Kidney (tissue), 14 donors: ENCODE measurements around the gene TMEM200B. TPM values are rescaled to one million over a fixed set of nuclear protein-coding genes. Genes with fewer than 3 reads are reported as not detected.

Experiments used
- DNase-seq, 5 donors: peaks; one replicate each; pipeline ENCODE4 v3.0.0-alpha.2; 2013 to 2020
- FAIRE-seq: peaks from 2 replicates; lab custom pipeline; 2012; peaks lifted over from hg19 to GRCh38; lab: Jason Lieb, UNC
- H3K27ac ChIP-seq, 2 donors: one replicate each; pipeline ENCODE4 v1.7.0; 2013; ENCODE audit warnings: low read depth in 2 of 2, low read length in 2 of 2, inconsistent platforms in 1 of 2
- H3K27me3 ChIP-seq: one replicate; pipeline ENCODE4 v1.7.1; 2013; ENCODE audit warnings: low read length, inconsistent platforms; ENCODE audit not compliant: control insufficient read depth, insufficient read depth
- H3K36me3 ChIP-seq, 3 donors: one replicate each; pipeline versions ENCODE4 v1.7.0 to v1.7.1; 2013; ENCODE audit warnings: low read length in 3 of 3, control low read depth in 1 of 3, inconsistent platforms in 1 of 3; ENCODE audit not compliant: insufficient read depth in 3 of 3, control insufficient read depth in 2 of 3
- H3K4me1 ChIP-seq, 3 donors: one replicate each; pipeline versions ENCODE4 v1.7.0 to v1.7.1; 2013; ENCODE audit warnings: low read length in 3 of 3, inconsistent platforms in 1 of 3, low read depth in 1 of 3; ENCODE audit not compliant: control insufficient read depth in 2 of 3, insufficient read depth in 2 of 3
- H3K4me3 ChIP-seq, 3 donors: one replicate each; pipeline versions ENCODE4 v1.7.0 to v1.8.1; 2013; ENCODE audit warnings: low read length in 3 of 3, control low read depth in 1 of 3, inconsistent platforms in 1 of 3
- H3K9ac ChIP-seq, 3 donors: one replicate each; pipeline versions ENCODE4 v1.7.0 to v1.7.1; 2013; ENCODE audit warnings: low read length in 3 of 3, control low read depth in 1 of 3, inconsistent platforms in 1 of 3
- H3K9me3 ChIP-seq, 3 donors: one replicate each; pipeline versions ENCODE4 v1.7.0 to v1.7.1; 2013; ENCODE audit warnings: low read length in 3 of 3, control low read depth in 1 of 3, inconsistent platforms in 1 of 3; ENCODE audit not compliant: control insufficient read depth in 2 of 3, insufficient read depth in 1 of 3
- CTCF ChIP-seq: IDR thresholded peaks from 3 replicates; pipeline ENCODE4 v1.5.1; 2012; ENCODE audit warnings: mild to moderate bottlenecking, moderate library complexity, borderline replicate concordance; ENCODE audit not compliant: insufficient read depth; ENCODE audit errors: extremely low read depth
- intact Hi-C: fragments of 100-400 bp; cut with DNase I; formaldehyde crosslinking; loops from one replicate; pipeline ENCODE4 v1.11.1; 2022
- polyA plus RNA-seq: library from polyadenylated mRNA; stranded (reverse); fragments of 350-450 nt; fragmentation: Illumina TruSeq; extraction: RNeasy Lipid Tissue Mini Kit (QIAGEN cat#74804); gene quantifications from one replicate; pipeline ENCODE4 v1.2.3, GENCODE V29; 2014; ENCODE audit warnings: low read depth, low replicate concordance; ENCODE audit not compliant: insufficient read depth
- total RNA-seq: library from RNA; stranded (reverse); fragmentation: NEBNext Ultra II Directional; extraction: Animal tissue kit (Norgen Biotek cat#: 25700); gene quantifications from one replicate; pipeline ENCODE4 v1.2.1, GENCODE V29; 2021
- donor health status: control.
- donor health status: control.
- donor health status: control.
- donor health status: control.
- donor health status: control.
- donor health status: DM: yes; HTN: yes; CAD: no.
- donor health status: Normal renal cell carcinoma (clear cell type).

The TMEM200B gene
- total and polyA plus RNA-seq, 2 donors from 2014 or later, result 7.6 to 8.6 TPM

- Histone ChIP-seq H3K27ac (no peak overlapping the region), H3K9ac (no peak overlapping the region), H3K27me3 (no peaks in the 10 kb centered on the region), H3K36me3 (peaks cover 11 to 25% (median 16%) of the 10 kb centered on the region in 3 donors), H3K4me1 (peaks cover 0 to 48% (median 20%) of the 10 kb centered on the region in 3 donors), H3K9me3 (no peaks in the 10 kb centered on the region), H3K4me3 (no peak overlapping the region)
- intact Hi-C loops, result no loop called here
- TF ChIP-seq CTCF, result no peak
- peak; percentile 57 for FAIRE-seq
- no peak for DNase-seq
Observed at GRCh38 chr1:29159773-29160172, 36.1 kb upstream of the TMEM200B start.

GRCh38 chr1:29157269-29157601, 33.5 kb upstream of the TMEM200B start:
- no peak overlapping the region for H3K27ac ChIP-seq
- no peak for DNase-seq
- intact Hi-C loops, result no loop called here
- H3K4me1 ChIP-seq, result peaks cover 0 to 25% (median 15%) of the 10 kb centered on the region in 3 donors
- no peak overlapping the region for H3K9ac ChIP-seq
- no peak for FAIRE-seq
- TF ChIP-seq CTCF, result no peak
- no peaks in the 10 kb centered on the region for H3K27me3 ChIP-seq
- peaks cover 17 to 38% (median 25%) of the 10 kb centered on the region in 3 donors for H3K36me3 ChIP-seq
- no peak overlapping the region for H3K4me3 ChIP-seq
- H3K9me3 ChIP-seq, result no peaks in the 10 kb centered on the region

- Histone ChIP-seq H3K27me3 (no peaks in the 10 kb centered on the region), H3K27ac (peak overlapping the region; percentile 67 to 70), H3K36me3 (peaks cover 20 to 44% (median 27%) of the 10 kb centered on the region in 3 donors), H3K9me3 (no peaks in the 10 kb centered on the region), H3K9ac (no peak overlapping the region), H3K4me3 (peak overlapping the region in 1 of 3 donors; percentile 29), H3K4me1 (peaks cover 0 to 21% (median 15%) of the 10 kb centered on the region in 3 donors)
- TF ChIP-seq CTCF, result no peak
- peak in 2 of 5 donors; percentile 53 to 68 for DNase-seq
- no peak for FAIRE-seq
- intact Hi-C loops, result no loop called here
Observed at GRCh38 chr1:29156543-29157268, 33.0 kb upstream of the TMEM200B start.
